H1 (cell line): Measurements from ENCODE around the gene MYL3. TPM values are rescaled to one million over a fixed set of nuclear protein-coding genes. Genes with fewer than 3 reads are reported as not detected.

Experiments used
- CTCF ChIA-PET: fragments of 300-600 bp; sonication (Branson Sonifier 250); formaldehyde crosslinking; loops from one replicate; lab custom pipeline; 2021; ENCODE audit not compliant: partially characterized antibody; lab: Charles Lee
- POLR2A ChIA-PET: fragments of 300-600 bp; sonication (Branson Sonifier 250); formaldehyde crosslinking; loops from one replicate; lab custom pipeline; 2021; ENCODE audit warnings: inconsistent platforms; ENCODE audit not compliant: partially characterized antibody; lab: Charles Lee
- DNase-seq, 2 experiments: peaks; one replicate each; pipeline versions ENCODE4 v3.0.0 to v3.0.0-alpha.2; 2010 to 2022; ENCODE audit warnings: low spot score in 2 of 2, low read depth in 1 of 2, mixed read lengths in 1 of 2
- FAIRE-seq: peaks from 2 replicates; lab custom pipeline; 2011; peaks lifted over from hg19 to GRCh38; lab: Jason Lieb, UNC
- H2AFZ ChIP-seq: 2 replicates; pipeline ENCODE4 v1.8.1; 2012; ENCODE audit warnings: low read length, inconsistent platforms
- H2AK5ac ChIP-seq: 2 replicates; pipeline ENCODE4 v1.6.1; 2013; ENCODE audit warnings: low read depth, low read length
- H2BK120ac ChIP-seq: replicated peaks from 2 replicates; pipeline ENCODE3; 2013; ENCODE audit warnings: low read depth, low read length, inconsistent platforms
- H2BK12ac ChIP-seq: 2 replicates; pipeline ENCODE4 v1.6.1; 2013; ENCODE audit warnings: low read depth, low read length
- H2BK15ac ChIP-seq: 2 replicates; pipeline ENCODE4 v1.6.1; 2013; ENCODE audit warnings: low read length
- H2BK20ac ChIP-seq: 2 replicates; pipeline ENCODE4 v1.6.1; 2013; ENCODE audit warnings: low read length
- H2BK5ac ChIP-seq: 2 replicates; pipeline ENCODE4 v1.6.1; 2013; ENCODE audit warnings: low read depth, low read length
- H3K14ac ChIP-seq: 2 replicates; pipeline ENCODE4 v1.6.1; 2013; ENCODE audit warnings: inconsistent platforms; ENCODE audit not compliant: insufficient read length
- H3K18ac ChIP-seq: 2 replicates; pipeline ENCODE4 v1.6.1; 2013; ENCODE audit warnings: low read length; ENCODE audit errors: extremely low read depth
- H3K23ac ChIP-seq: 2 replicates; pipeline ENCODE4 v1.6.1; 2013; ENCODE audit warnings: inconsistent platforms; ENCODE audit not compliant: insufficient read length
- H3K23me2 ChIP-seq: 2 replicates; pipeline ENCODE4 v1.6.1; 2013; ENCODE audit warnings: low read depth, low read length
- H3K27ac ChIP-seq: 2 replicates; pipeline ENCODE4 v1.6.1; 2011; ENCODE audit warnings: low read depth, low read length, inconsistent platforms
- H3K27me3 ChIP-seq, 4 experiments: replicated peaks in 1 of 4; 1 replicate in 1 of 4; 2 replicates in 3 of 4; pipeline versions ENCODE4 v1.6.1 to v1.8.1; 2011 to 2013; ENCODE audit warnings: low read length in 3 of 4, mild to moderate bottlenecking in 3 of 4, inconsistent platforms in 2 of 4, mixed read lengths in 2 of 4, moderate library complexity in 1 of 4; ENCODE audit not compliant: control insufficient read depth in 3 of 4, insufficient read depth in 3 of 4; ENCODE audit errors: extremely low read depth in 1 of 4
- H3K36me3 ChIP-seq, 4 experiments: 2 replicates each; pipeline versions ENCODE4 v1.6.1 to v1.8.1; 2011 to 2013; ENCODE audit warnings: mild to moderate bottlenecking in 4 of 4, low read length in 3 of 4, moderate library complexity in 2 of 4, control low read depth in 1 of 4, inconsistent platforms in 1 of 4; ENCODE audit not compliant: insufficient read depth in 4 of 4, control insufficient read depth in 2 of 4
- H3K4ac ChIP-seq: replicated peaks from 2 replicates; pipeline ENCODE3; 2013; ENCODE audit warnings: low read length, low read depth, mixed read lengths, inconsistent platforms; ENCODE audit not compliant: insufficient read length
- H3K4me1 ChIP-seq, 4 experiments: replicated peaks in 1 of 4; 1 replicate in 1 of 4; 2 replicates in 3 of 4; pipeline versions ENCODE4 v1.6.1 to v1.8.1; 2011 to 2013; ENCODE audit warnings: low read length in 3 of 4, inconsistent platforms in 2 of 4, mixed read lengths in 1 of 4; ENCODE audit not compliant: insufficient read depth in 4 of 4, control insufficient read depth in 3 of 4
- H3K4me2 ChIP-seq, 2 experiments: 2 replicates each; pipeline versions ENCODE4 v1.6.1 to v1.8.1; 2011 to 2013; ENCODE audit warnings: low read depth in 2 of 2, low read length in 2 of 2, control low read depth in 1 of 2, inconsistent platforms in 1 of 2, mild to moderate bottlenecking in 1 of 2; ENCODE audit not compliant: insufficient read depth in 1 of 2
- H3K4me3 ChIP-seq, 4 experiments: fragments of 200-600, 300-600 bp in 1 of 4; sonication (generic), shearing (Covaris generic), sonication (Bioruptor Twin) in 1 of 4; 2 replicates each; pipeline versions ENCODE4 v1.5.1 to v1.8.1; 2011 to 2016; ENCODE audit warnings: low read length in 4 of 4, low read depth in 3 of 4, control low read depth in 2 of 4, inconsistent platforms in 2 of 4, mild to moderate bottlenecking in 2 of 4, mixed read lengths in 1 of 4, moderate library complexity in 1 of 4; ENCODE audit not compliant: insufficient read depth in 2 of 4; ENCODE audit errors: extremely low read depth in 1 of 4
- H3K56ac ChIP-seq: replicated peaks from 2 replicates; pipeline ENCODE3; 2013; ENCODE audit warnings: low read depth, mild to moderate bottlenecking, mixed read lengths, low read length, inconsistent platforms; ENCODE audit not compliant: insufficient read length
- H3K79me1 ChIP-seq: 2 replicates; pipeline ENCODE4 v1.6.1; 2013; ENCODE audit warnings: low read depth, low read length, control low read depth
- H3K79me2 ChIP-seq, 2 experiments: 2 replicates each; pipeline versions ENCODE4 v1.6.1 to v1.8.1; 2012 to 2013; ENCODE audit warnings: low read length in 2 of 2, mild to moderate bottlenecking in 2 of 2, inconsistent platforms in 1 of 2; ENCODE audit not compliant: insufficient read depth in 2 of 2, control insufficient read depth in 1 of 2
- H3K9ac ChIP-seq, 4 experiments: replicated peaks in 1 of 4; 1 replicate in 1 of 4; 2 replicates in 3 of 4; pipeline versions ENCODE4 v1.6.1 to v1.8.1; 2011 to 2013; ENCODE audit warnings: low read depth in 3 of 4, low read length in 3 of 4, control low read depth in 2 of 4, mild to moderate bottlenecking in 2 of 4, moderate library complexity in 2 of 4, inconsistent platforms in 1 of 4; ENCODE audit errors: extremely low read depth in 1 of 4
- H3K9me3 ChIP-seq, 2 experiments: 2 replicates each; pipeline versions ENCODE4 v1.6.1 to v1.8.1; 2012 to 2013; ENCODE audit warnings: mild to moderate bottlenecking in 2 of 2, moderate library complexity in 2 of 2, control low read depth in 1 of 2, inconsistent platforms in 1 of 2, low read depth in 1 of 2, low read length in 1 of 2, mixed read lengths in 1 of 2; ENCODE audit not compliant: insufficient read depth in 2 of 2
- H4K20me1 ChIP-seq, 2 experiments: replicated peaks in 1 of 2; 2 replicates each; pipeline versions ENCODE3 to v1.8.1; 2011 to 2013; ENCODE audit warnings: inconsistent platforms in 2 of 2, low read length in 2 of 2, mild to moderate bottlenecking in 1 of 2; ENCODE audit not compliant: insufficient read depth in 2 of 2, control insufficient read depth in 1 of 2
- H4K5ac ChIP-seq: 2 replicates; pipeline ENCODE4 v1.6.1; 2013; ENCODE audit warnings: low read length, low read depth, mixed read lengths, inconsistent platforms; ENCODE audit not compliant: insufficient read length
- H4K8ac ChIP-seq: 2 replicates; pipeline ENCODE4 v1.8.0; 2013; ENCODE audit warnings: mild to moderate bottlenecking, moderate library complexity, low read length, inconsistent platforms; ENCODE audit not compliant: insufficient read depth; ENCODE audit errors: extremely low read depth
- H4K91ac ChIP-seq: replicated peaks from 2 replicates; pipeline ENCODE3; 2013; ENCODE audit warnings: low read length, mixed read lengths, inconsistent platforms; ENCODE audit not compliant: insufficient read length
- ASH2L ChIP-seq: fragments of 200-600, 300-600 bp; sonication (generic); IDR thresholded peaks from one replicate; pipeline ENCODE4 v1.7.1; 2017; ENCODE audit warnings: low read length
- CEBPB ChIP-seq: IDR thresholded peaks from 2 replicates; pipeline ENCODE4 v1.6.1; 2012; ENCODE audit warnings: low read depth, low read length
- CTCF ChIP-seq, 3 experiments: IDR thresholded peaks; 1 replicate in 2 of 3; 2 replicates in 1 of 3; pipeline versions ENCODE4 v1.5.1 to v1.6.1; 2011; ENCODE audit warnings: low read length in 3 of 3, mild to moderate bottlenecking in 3 of 3, inconsistent platforms in 2 of 3, low read depth in 1 of 3, moderate library complexity in 1 of 3; ENCODE audit not compliant: insufficient read depth in 1 of 3; ENCODE audit errors: control extremely low read depth in 1 of 3
- FOSL1 ChIP-seq: IDR thresholded peaks from 2 replicates; pipeline ENCODE4 v1.6.1; 2011; ENCODE audit warnings: mild to moderate bottlenecking, low read depth, low read length, moderate library complexity; ENCODE audit not compliant: insufficient read depth
- KDM4A ChIP-seq: IDR thresholded peaks from one replicate; pipeline ENCODE4 v1.7.1; 2012; ENCODE audit warnings: low read depth, mild to moderate bottlenecking, moderate library complexity, low read length, inconsistent platforms; ENCODE audit not compliant: severe bottlenecking
- RBBP5 ChIP-seq: IDR thresholded peaks from 2 replicates; pipeline ENCODE4 v1.7.1; 2012; ENCODE audit warnings: low read depth, mild to moderate bottlenecking, inconsistent platforms, low read length, moderate library complexity, borderline replicate concordance
- TEAD4 ChIP-seq: IDR thresholded peaks from 2 replicates; pipeline ENCODE4 v1.6.1; 2012; ENCODE audit warnings: low read depth, low read length, inconsistent platforms, mixed read lengths
- USF2 ChIP-seq: IDR thresholded peaks from 2 replicates; pipeline ENCODE4 v1.6.1; 2011; ENCODE audit warnings: low read length, improper control_type of control experiment
- ZNF274 ChIP-seq: IDR thresholded peaks from 2 replicates; pipeline ENCODE4 v1.7.0; 2012; ENCODE audit warnings: low read length, borderline replicate concordance; ENCODE audit errors: extremely low read depth
- WGBS, 2 experiments: shearing (Covaris generic) in 1 of 2; methylation state at CpG; one replicate each; pipeline versions ENCODE4 v1.1.6 to v1.1.7; 2013 to 2015; ENCODE audit warnings: low lambda C conversion rate in 2 of 2, mixed read lengths in 2 of 2, inconsistent platforms in 1 of 2, low coverage in 1 of 2, missing lambda C conversion rate in 1 of 2; ENCODE audit not compliant: insufficient replicate concordance in 2 of 2, insufficient coverage in 1 of 2, insufficient read length in 1 of 2; ENCODE audit errors: extremely low coverage in 1 of 2, missing lambda C conversion rate in 1 of 2; 5-methylcytosine and 5-hydroxymethylcytosine counted together
- polyA plus RNA-seq, 7 experiments: library from polyadenylated mRNA; depleted of rRNA in 3 of 7; stranded (reverse) in 5 of 7; unstranded in 2 of 7; fragments of >200 nt in 5 of 7; fragments of 200-250 nt in 2 of 7; gene quantifications; 1 replicate in 5 of 7; 2 replicates in 1 of 7; 4 replicates in 1 of 7; pipeline versions ENCODE4 v1.2.1 to v1.2.3, GENCODE V29; 2011 to 2013; ENCODE audit warnings: missing spikeins in 2 of 7, mixed read lengths in 2 of 7
- total RNA-seq: library from RNA; stranded (reverse); fragmentation: NEBNext Ultra II Directional; extraction: Animal tissue kit (Norgen Biotek cat#: 25700); gene quantifications from 2 replicates; pipeline ENCODE4 v1.2.1, GENCODE V29; 2021

The MYL3 gene
- total and polyA plus RNA-seq, 2 of the 8 experiments (the other 6 are each of a cell fraction or from before 2014, with no cell fraction given): 0.06 TPM; not detected in 1

- no peak for FAIRE-seq
- 91% methylated on average over 2 of the region's 2 CpGs; no CpG with 5 or more reads in 1 of the 2 experiments for WGBS, 2 experiments
- CTCF ChIA-PET: interaction anchor here (0.9 to 1.6 kb wide), 3 partner anchors 31 to 91 kb away, joined by 3 read pairs; no protein-coding TSS in a partner anchor
- TF ChIP-seq RBBP5 (no peak), USF2 (no peak), CEBPB (no peak), ZNF274 (no peak), CTCF (IDR thresholded peaks at IDR 0.05; ENCODE audit: control extremely low read depth in 1 of 3, insufficient read depth in 1 of 3, low read depth in 1 of 3, low read length in 3 of 3) (no peak), KDM4A (no peak), ASH2L (no peak), TEAD4 (no peak), FOSL1 (no peak)
These were observed 38.9 kb downstream of the MYL3 start for GRCh38 chr3:46824211-46824970.

More at GRCh38 chr3:46824211-46824970, 38.9 kb downstream of the MYL3 start:
- no peaks in the 10 kb centered on the region for H3K79me2 ChIP-seq
- no peak overlapping the region for H3K23ac ChIP-seq
- H3K9ac ChIP-seq: no peak overlapping the region
- H3K4ac ChIP-seq: no peak overlapping the region
- H2BK20ac ChIP-seq: no peak overlapping the region
- H4K8ac ChIP-seq: no peak overlapping the region
- no peak overlapping the region for H2AFZ ChIP-seq
- H3K79me1 ChIP-seq: no peaks in the 10 kb centered on the region
- H3K4me1 ChIP-seq: peaks cover 0 to 5% (median 0%) of the 10 kb centered on the region in 4 experiments; a peak in 1 of 7 replicates
- peaks cover 18 to 23% of the 10 kb centered on the region in 2 experiments for H3K9me3 ChIP-seq
- no peaks in the 10 kb centered on the region for H3K27me3 ChIP-seq
- H2BK5ac ChIP-seq: no peak overlapping the region
- no peak overlapping the region for H2AK5ac ChIP-seq
- no peak overlapping the region for H3K56ac ChIP-seq
- H2BK12ac ChIP-seq: no peak overlapping the region
- no peak overlapping the region for H3K14ac ChIP-seq
- no peaks in the 10 kb centered on the region for H4K20me1 ChIP-seq
- DNase-seq: no peak
- no peak overlapping the region for H3K4me3 ChIP-seq
- H4K5ac ChIP-seq: no peak overlapping the region
- H4K91ac ChIP-seq: no peak overlapping the region
- H2BK15ac ChIP-seq: no peak overlapping the region
- no peak overlapping the region for H3K27ac ChIP-seq
- H3K23me2 ChIP-seq: no peaks in the 10 kb centered on the region
- H3K4me2 ChIP-seq: no peak overlapping the region
- H3K18ac ChIP-seq: no peak overlapping the region
- POLR2A ChIA-PET: no interaction called here
- H2BK120ac ChIP-seq: no peak overlapping the region
- no peaks in the 10 kb centered on the region for H3K36me3 ChIP-seq
